Endodermal cell (in vitro differentiated cells): ENCODE results near the gene KRT34. TPM values are rescaled to one million over a fixed set of nuclear protein-coding genes. Genes with fewer than 3 reads are reported as not detected.

Experiments
- DNase-seq: peaks from one replicate; pipeline ENCODE4 v3.0.0-alpha.2; 2017
- H3K27ac ChIP-seq: 2 replicates; pipeline ENCODE4 v1.5.1; 2013; ENCODE audit warnings: mild to moderate bottlenecking, low read depth, low read length, moderate library complexity
- H3K27me3 ChIP-seq: 2 replicates; pipeline ENCODE4 v1.6.1; 2013; ENCODE audit warnings: mild to moderate bottlenecking, low read length, moderate library complexity; ENCODE audit not compliant: insufficient read depth, control insufficient read depth, poor library complexity, severe bottlenecking
- H3K36me3 ChIP-seq: 2 replicates; pipeline ENCODE4 v1.7.0; 2013; ENCODE audit warnings: mild to moderate bottlenecking, low read length, moderate library complexity; ENCODE audit not compliant: control insufficient read depth, insufficient read depth
- H3K4me1 ChIP-seq: one replicate; pipeline ENCODE4 v1.7.0; 2013; ENCODE audit warnings: low read length; ENCODE audit not compliant: control insufficient read depth, insufficient read depth
- H3K4me3 ChIP-seq: 2 replicates; pipeline ENCODE4 v1.5.1; 2013; ENCODE audit warnings: mild to moderate bottlenecking, low read length, moderate library complexity
- H3K9ac ChIP-seq: 2 replicates; pipeline ENCODE4 v1.6.1; 2013; ENCODE audit warnings: mild to moderate bottlenecking, low read length, moderate library complexity; ENCODE audit not compliant: poor library complexity, severe bottlenecking; ENCODE audit errors: extremely low read depth
- H3K9me3 ChIP-seq: 2 replicates; pipeline ENCODE4 v1.6.1; 2013; ENCODE audit warnings: mild to moderate bottlenecking, low read length, moderate library complexity; ENCODE audit not compliant: control insufficient read depth
- H3K27ac Mint-ChIP-seq: 2 replicates; pipeline ENCODE4 v1.8.0; 2020; ENCODE audit warnings: mixed read lengths
- H3K27me3 Mint-ChIP-seq: 2 replicates; pipeline ENCODE4 v1.8.0; 2021; ENCODE audit warnings: mild to moderate bottlenecking, mixed read lengths; ENCODE audit not compliant: insufficient read depth
- H3K36me3 Mint-ChIP-seq: 2 replicates; pipeline ENCODE4 v1.8.0; 2020; ENCODE audit warnings: low read depth, mixed read lengths
- H3K4me1 Mint-ChIP-seq: 2 replicates; pipeline ENCODE4 v1.8.0; 2020; ENCODE audit warnings: mixed read lengths
- H3K4me3 Mint-ChIP-seq: 2 replicates; pipeline ENCODE4 v1.8.0; 2020; ENCODE audit warnings: mild to moderate bottlenecking, moderate library complexity, mixed read lengths
- H3K9me3 Mint-ChIP-seq: 2 replicates; pipeline ENCODE4 v1.8.0; 2020; ENCODE audit warnings: mild to moderate bottlenecking, mixed read lengths
- CTCF ChIP-seq: fragments of 200-600 bp; sonication (generic); conservative IDR thresholded peaks from 2 replicates; pipeline ENCODE4 v1.5.0; 2021; ENCODE audit warnings: antibody characterized with exemption, mild to moderate bottlenecking
- WGBS, 2 experiments: methylation state at CpG; one replicate each; pipeline versions ENCODE4 v1.1.5 to v1.1.7; 2013; ENCODE audit warnings: missing lambda C conversion rate in 2 of 2, mixed read lengths in 1 of 2; ENCODE audit not compliant: insufficient coverage in 1 of 2, insufficient read length in 1 of 2; 5-methylcytosine and 5-hydroxymethylcytosine counted together
- total RNA-seq, 2 donors: library from RNA; stranded (reverse); fragmentation: NEBNext Ultra II Directional in 1 of 2; extraction: Animal tissue kit (Norgen Biotek cat#: 25700) in 1 of 2; gene quantifications; 2 replicates in 1 of 2; 3 replicates in 1 of 2; pipeline ENCODE4 v1.2.1, GENCODE V29; 2021

The KRT34 gene
- total RNA-seq, 2 donors from 2014 or later = not detected

DNA sequence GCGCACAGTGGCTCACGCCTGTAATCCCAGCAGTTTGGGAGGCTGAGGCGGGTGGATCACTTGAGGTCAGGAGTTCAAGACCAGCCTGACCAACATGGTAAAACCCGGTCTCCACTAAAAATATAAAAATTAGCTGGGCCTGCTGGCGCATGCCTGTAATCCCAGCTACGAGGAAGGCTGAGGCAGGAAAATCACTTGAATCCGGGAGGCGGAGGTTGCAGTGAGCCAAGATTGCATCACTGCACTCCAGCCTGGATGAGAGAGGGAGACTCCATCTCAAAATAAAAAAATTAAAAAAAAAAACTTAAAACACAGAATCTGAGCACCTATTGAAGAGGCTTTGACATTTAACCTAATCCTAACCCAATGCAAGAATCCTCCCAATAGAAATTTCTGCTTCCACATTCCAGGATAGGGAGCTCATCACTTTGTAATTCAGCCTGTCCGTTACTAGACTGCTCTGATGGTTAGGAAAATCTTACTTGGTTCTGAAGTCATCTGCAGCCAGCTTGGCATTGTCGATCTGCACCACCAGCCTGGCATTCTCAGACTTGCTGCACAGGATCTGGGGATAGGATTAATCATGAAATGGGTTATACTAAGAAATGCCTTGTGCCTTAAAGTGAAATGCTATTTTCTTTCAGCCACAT lies 14.6 kb downstream of the KRT34 start:
- Histone ChIP-seq H3K9me3 (no peaks in the 10 kb centered on the region), H3K4me3 (no peak overlapping the region), H3K27ac (no peak overlapping the region), H3K4me1 (no peaks in the 10 kb centered on the region), H3K9ac (no peak overlapping the region), H3K27me3 (no peaks in the 10 kb centered on the region), H3K36me3 (no peaks in the 10 kb centered on the region)
- Mint-ChIP-seq H3K9me3 (no peaks in the 10 kb centered on the region), H3K27me3 (no peaks in the 10 kb centered on the region), H3K4me3 (no peak overlapping the region), H3K4me1 (no peaks in the 10 kb centered on the region), H3K36me3 (no peaks in the 10 kb centered on the region), H3K27ac (no peak overlapping the region)
- DNase-seq = peak; percentile 29
- WGBS, 2 experiments = 74 to 79% methylated on average over 9 to 10 of the region's 10 CpGs
- no peak for TF ChIP-seq CTCF

- Histone ChIP-seq H3K9me3 (no peaks in the 10 kb centered on the region), H3K9ac (no peak overlapping the region), H3K4me3 (no peak overlapping the region), H3K36me3 (no peaks in the 10 kb centered on the region), H3K27me3 (no peaks in the 10 kb centered on the region), H3K27ac (no peak overlapping the region), H3K4me1 (no peaks in the 10 kb centered on the region)
- no peak overlapping the region for H3K4me3 Mint-ChIP-seq
- no peak for DNase-seq
- H3K9me3 Mint-ChIP-seq = no peaks in the 10 kb centered on the region
- no peaks in the 10 kb centered on the region for H3K36me3 Mint-ChIP-seq
- no peaks in the 10 kb centered on the region for H3K27me3 Mint-ChIP-seq
- no peaks in the 10 kb centered on the region for H3K4me1 Mint-ChIP-seq
- TF ChIP-seq CTCF = no peak
- no peak overlapping the region for H3K27ac Mint-ChIP-seq
Measured at GRCh38 chr17:41366070-41366469, 16.0 kb downstream of the KRT34 start.

GRCh38 chr17:41363881-41364280 lies 18.2 kb downstream of the KRT34 start:
- Histone ChIP-seq H3K27me3 (no peaks in the 10 kb centered on the region), H3K4me1 (no peaks in the 10 kb centered on the region), H3K9ac (no peak overlapping the region), H3K27ac (no peak overlapping the region), H3K9me3 (no peaks in the 10 kb centered on the region), H3K4me3 (no peak overlapping the region), H3K36me3 (no peaks in the 10 kb centered on the region)
- Mint-ChIP-seq H3K4me1 (no peaks in the 10 kb centered on the region), H3K9me3 (no peaks in the 10 kb centered on the region), H3K4me3 (no peak overlapping the region), H3K27me3 (no peaks in the 10 kb centered on the region), H3K27ac (no peak overlapping the region), H3K36me3 (no peaks in the 10 kb centered on the region)
- WGBS, 2 experiments = 88 to 92% methylated on average over 2 of the region's 2 CpGs
- no peak for DNase-seq
- TF ChIP-seq CTCF = no peak
